Measurements from ENCODE around the gene ATN1. TPM values are rescaled to one million over a fixed set of nuclear protein-coding genes. Genes with fewer than 3 reads are reported as not detected.

ATN1 gene
- total and polyA plus RNA-seq, 2 of the 4 experiments (the other 2 are of a cell fraction): 3.4 to 58.7 TPM

- CTCF ChIA-PET: no interaction called here
- BruUV-seq (replicated peaks): no TSS peak
- in situ Hi-C loops (cut with MboI; ENCODE audit: low sequenced_read_pairs): no loop called here
Observed at GRCh38 chr12:6935371-6936193, 7.8 kb downstream of the ATN1 start.

More at GRCh38 chr12:6935371-6936193, 7.8 kb downstream of the ATN1 start:
- POLR2A ChIA-PET (ENCODE audit: unreplicated experiment): no interaction called here
- Histone ChIP-seq H2BK15ac (ENCODE audit: low read depth, low read length) (no peak overlapping the region), H3K36me3 (ENCODE audit: control insufficient read depth, insufficient read depth, low read length) (peaks cover 51% of the 10 kb centered on the region), H3K27me3 (ENCODE audit: control insufficient read depth, insufficient read depth, low read length) (no peaks in the 10 kb centered on the region), H3K4ac (ENCODE audit: low read depth, low read length) (no peak overlapping the region), H2AK5ac (ENCODE audit: low read depth, low read length) (no peak overlapping the region), H3K56ac (ENCODE audit: extremely low read depth, insufficient read depth, low read length) (no peak overlapping the region), H3K79me1 (ENCODE audit: low read depth in 1 of 2, low read length in 2 of 2) (peaks cover 12 to 68% of the 10 kb centered on the region in 2 experiments; a peak in 3 of 4 replicates), H3K27ac (ENCODE audit: insufficient read depth, low read length) (no peak overlapping the region), H3K14ac (replicated peaks; ENCODE audit: low read depth, low read length) (no peak overlapping the region), H2AK9ac (replicated peaks; ENCODE audit: low read depth, low read length, poor library complexity) (peak overlapping the region; percentile 58), H3K23ac (ENCODE audit: low read depth, low read length) (no peak overlapping the region), H3K4me2 (ENCODE audit: low read depth, low read length) (no peak overlapping the region), H3K9me1 (ENCODE audit: insufficient read depth, low read length) (peaks cover 9% of the 10 kb centered on the region), H3K9me3 (ENCODE audit: control insufficient read depth, insufficient read depth, low read length) (no peaks in the 10 kb centered on the region), H2BK20ac (ENCODE audit: low read depth, low read length) (no peak overlapping the region), H4K20me1 (ENCODE audit: insufficient read depth, low read length) (peaks cover 43% of the 10 kb centered on the region), H4K8ac (ENCODE audit: low read depth in 2 of 2, low read length in 2 of 2) (no peak overlapping the region), H3K4me3 (ENCODE audit: insufficient read depth, low read depth, low read length) (no peak overlapping the region), H2AFZ (replicated peaks; ENCODE audit: low read length, poor library complexity) (no peak overlapping the region), H4K5ac (ENCODE audit: low read depth, low read length) (no peak overlapping the region), H2BK120ac (ENCODE audit: low read depth, low read length) (no peak overlapping the region), H3K18ac (ENCODE audit: low read depth, low read length) (no peak overlapping the region), H3K4me1 (ENCODE audit: control insufficient read depth, insufficient read depth, low read length) (peaks cover 9% of the 10 kb centered on the region), H3K9ac (ENCODE audit: low read depth, low read length) (no peak overlapping the region), H2BK5ac (ENCODE audit: low read depth, low read length, poor library complexity, severe bottlenecking) (no peak overlapping the region), H4K91ac (ENCODE audit: insufficient read depth, low read depth, low read length) (no peak overlapping the region)
- intact Hi-C loops (cut with micrococcal nuclease) (no loop called here), dilution Hi-C loops (cut with HindIII; ENCODE audit: low sequenced_read_pairs, unreplicated experiment) (no loop called here)
- TF ChIP-seq RAD21 (IDR thresholded peaks at IDR 0.05; ENCODE audit: low read length) (no peak), ELK1 (IDR thresholded peaks at IDR 0.05; ENCODE audit: borderline replicate concordance, low read depth, low read length) (no peak), MXI1 (IDR thresholded peaks at IDR 0.05; ENCODE audit: borderline replicate concordance, low read depth, low read length) (no peak), NFE2L2 (IDR thresholded peaks at IDR 0.05; ENCODE audit: low read depth, low read length) (no peak)
- WGBS, 2 experiments (ENCODE audit: extremely low coverage in 2 of 2, insufficient read length in 1 of 2): 100% methylated on average over 1 of the region's 14 CpGs; no CpG with 5 or more reads in 1 of the 2 experiments
- no peak for ATAC-seq (ENCODE audit: low read depth)
- no peak for DNase-seq

Data from IMR-90 (cell line).